ENCODE results near the gene MORN2.

GRCh38 chr2:38830526-38831159, 45.1 kb upstream of the MORN2 start:
- TF ChIP-seq CTCF (IDR thresholded peaks at IDR 0.05) (no peak), POLR2A (IDR thresholded peaks at IDR 0.05) (no peak), POLR2AphosphoS5 (IDR thresholded peaks at IDR 0.05) (no peak)
